Measurements from ENCODE around the gene PLXNA4.

DNA sequence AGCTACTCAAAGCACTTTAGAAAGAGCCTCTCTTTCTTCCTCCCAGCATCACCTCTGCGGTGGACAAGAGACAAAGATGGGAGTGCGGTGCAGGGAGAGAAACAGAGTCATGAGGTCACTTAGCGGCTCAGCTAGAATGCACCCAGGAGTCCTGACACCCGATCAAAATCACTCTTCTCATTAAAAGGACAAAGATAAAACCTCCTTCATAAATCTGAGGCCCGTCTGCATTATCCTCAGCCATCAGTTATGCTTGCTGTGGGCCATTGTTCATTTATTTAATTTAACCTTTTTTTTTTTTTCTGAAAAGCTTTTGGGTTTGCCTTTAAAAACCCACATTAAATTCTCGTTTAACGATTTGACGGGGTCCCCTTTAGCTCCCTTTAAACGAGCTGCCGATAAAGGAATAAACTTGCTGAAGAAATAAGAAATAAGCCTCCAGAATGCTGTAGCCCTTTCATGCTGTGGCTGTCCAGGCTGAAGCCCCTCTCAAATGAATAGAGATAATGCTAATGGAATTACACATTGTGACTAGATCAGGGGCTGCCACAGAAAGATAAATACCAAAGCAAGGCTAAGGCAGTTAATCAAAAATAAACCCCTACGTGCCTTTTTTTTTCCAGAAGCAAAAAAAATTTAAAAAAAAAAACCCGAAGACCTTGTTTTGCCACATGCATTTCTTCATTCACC lies 16.1 kb upstream of the PLXNA4 start:
- TF ChIP-seq, protein P1, sequence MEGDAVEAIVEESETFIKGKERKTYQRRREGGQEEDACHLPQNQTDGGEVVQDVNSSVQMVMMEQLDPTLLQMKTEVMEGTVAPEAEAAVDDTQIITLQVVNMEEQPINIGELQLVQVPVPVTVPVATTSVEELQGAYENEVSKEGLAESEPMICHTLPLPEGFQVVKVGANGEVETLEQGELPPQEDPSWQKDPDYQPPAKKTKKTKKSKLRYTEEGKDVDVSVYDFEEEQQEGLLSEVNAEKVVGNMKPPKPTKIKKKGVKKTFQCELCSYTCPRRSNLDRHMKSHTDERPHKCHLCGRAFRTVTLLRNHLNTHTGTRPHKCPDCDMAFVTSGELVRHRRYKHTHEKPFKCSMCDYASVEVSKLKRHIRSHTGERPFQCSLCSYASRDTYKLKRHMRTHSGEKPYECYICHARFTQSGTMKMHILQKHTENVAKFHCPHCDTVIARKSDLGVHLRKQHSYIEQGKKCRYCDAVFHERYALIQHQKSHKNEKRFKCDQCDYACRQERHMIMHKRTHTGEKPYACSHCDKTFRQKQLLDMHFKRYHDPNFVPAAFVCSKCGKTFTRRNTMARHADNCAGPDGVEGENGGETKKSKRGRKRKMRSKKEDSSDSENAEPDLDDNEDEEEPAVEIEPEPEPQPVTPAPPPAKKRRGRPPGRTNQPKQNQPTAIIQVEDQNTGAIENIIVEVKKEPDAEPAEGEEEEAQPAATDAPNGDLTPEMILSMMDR (IDR thresholded peaks at IDR 0.05; ENCODE audit: insufficient read depth, low read depth, low read length), result no peak
- TF ChIP-seq EZH2 (IDR thresholded peaks at IDR 0.05; ENCODE audit: insufficient read depth, low read length), result no peak

Measured in astrocyte (in vitro differentiated cells and primary cell).